Tongue (tissue), 2 donors: ENCODE results near the gene CRAT. TPM values are rescaled to one million over a fixed set of nuclear protein-coding genes. Genes with fewer than 3 reads are reported as not detected.

ENCODE experiments used
- DNase-seq: peaks from one replicate; pipeline ENCODE4 v3.0.0-alpha.2; 2015
- total RNA-seq: library from RNA; depleted of rRNA; stranded (reverse); fragments of >200 nt; gene quantifications from one replicate; pipeline ENCODE4 v1.2.3, GENCODE V29; 2014

The CRAT gene
- 51.5 TPM for total RNA-seq

- DNase-seq: peak; percentile 98
Measured at GRCh38 chr9:129110740-129111527, at the start of gene CRAT, which contains the start of gene PTPA. TSS of gene CRAT (minus strand) at chr9:129110793. CDS start at chr9:129110509, 284 bp downstream. TSS of gene PTPA (plus strand) at chr9:129111415. CDS start at chr9:129111601, 186 bp downstream.

- no peak for DNase-seq
Measured at GRCh38 chr9:129156163-129156562, 45.6 kb upstream of the CRAT start.

- no peak for DNase-seq
Measured at GRCh38 chr9:129154866-129155477, 44.4 kb upstream of the CRAT start.

GRCh38 chr9:129151469-129151868 is 40.9 kb upstream of the CRAT start:
- no peak for DNase-seq

- no peak for DNase-seq
Measured at GRCh38 chr9:129150672-129151211, 40.1 kb upstream of the CRAT start.

- no peak for DNase-seq
Measured at GRCh38 chr9:129150122-129150521, 39.5 kb upstream of the CRAT start.

- DNase-seq: no peak
Measured at GRCh38 chr9:129149442-129149841, 38.8 kb upstream of the CRAT start.

- no peak for DNase-seq
Measured at GRCh38 chr9:129148463-129149204, 38.0 kb upstream of the CRAT start.

GRCh38 chr9:129146441-129146941 is 35.9 kb upstream of the CRAT start:
- DNase-seq: peak; percentile 88

GRCh38 chr9:129145841-129146292 is 35.3 kb upstream of the CRAT start:
- peak; percentile 91 for DNase-seq

GRCh38 chr9:129145316-129145715 is 34.7 kb upstream of the CRAT start:
- DNase-seq: no peak

- peak; percentile 92 for DNase-seq
Measured at GRCh38 chr9:129143031-129143927, 32.7 kb upstream of the CRAT start.

- DNase-seq: no peak
Measured at GRCh38 chr9:129142138-129142935, 31.7 kb upstream of the CRAT start.

- DNase-seq: peak; percentile 55
Measured at GRCh38 chr9:129141066-129142041, 30.8 kb upstream of the CRAT start.

- DNase-seq: peak; percentile 61
Measured at GRCh38 chr9:129140397-129141065, 29.9 kb upstream of the CRAT start.

GRCh38 chr9:129139993-129140396 is 29.4 kb upstream of the CRAT start:
- peak; percentile 100 for DNase-seq

- DNase-seq: peak; percentile 97
Measured at GRCh38 chr9:129139233-129139992, 28.8 kb upstream of the CRAT start.
